NCI-H69 (cell line): ENCODE data around the gene SH2B3.

Experiments used
- DNase-seq: peaks from one replicate; lab custom pipeline; 2025; lab: John Stamatoyannopoulos, UW

SH2B3 gene

DNA sequence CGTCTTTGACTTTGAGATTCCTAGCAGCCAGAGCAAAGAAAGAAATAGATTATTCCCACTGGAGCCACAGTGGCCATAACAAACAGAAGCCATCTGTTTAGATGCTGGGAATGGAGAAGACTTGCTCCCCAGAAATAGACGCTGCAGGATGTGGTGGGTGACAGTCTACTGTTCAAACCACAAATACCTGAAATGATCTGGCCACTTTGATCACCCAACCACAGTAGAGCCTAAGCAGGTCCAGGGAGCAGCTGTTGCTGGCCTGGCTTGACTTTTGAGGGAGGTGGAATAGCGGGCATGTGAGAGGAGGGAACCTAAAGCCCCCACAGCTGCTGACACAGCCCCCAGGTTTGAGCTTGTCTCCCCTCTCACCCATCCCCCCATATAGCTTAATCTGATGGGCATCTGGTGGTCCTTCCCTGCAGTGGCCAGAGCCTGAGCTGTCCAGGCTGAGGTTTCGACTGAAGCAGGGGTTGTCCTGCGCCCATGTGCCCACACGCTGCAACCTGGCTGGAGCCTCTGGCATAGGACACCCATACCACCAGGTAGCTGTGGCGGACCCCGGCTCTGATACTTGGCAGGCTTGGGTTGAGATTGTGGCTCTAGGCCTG is 38.7 kb downstream of the SH2B3 start:
- no peak for DNase-seq

DNA sequence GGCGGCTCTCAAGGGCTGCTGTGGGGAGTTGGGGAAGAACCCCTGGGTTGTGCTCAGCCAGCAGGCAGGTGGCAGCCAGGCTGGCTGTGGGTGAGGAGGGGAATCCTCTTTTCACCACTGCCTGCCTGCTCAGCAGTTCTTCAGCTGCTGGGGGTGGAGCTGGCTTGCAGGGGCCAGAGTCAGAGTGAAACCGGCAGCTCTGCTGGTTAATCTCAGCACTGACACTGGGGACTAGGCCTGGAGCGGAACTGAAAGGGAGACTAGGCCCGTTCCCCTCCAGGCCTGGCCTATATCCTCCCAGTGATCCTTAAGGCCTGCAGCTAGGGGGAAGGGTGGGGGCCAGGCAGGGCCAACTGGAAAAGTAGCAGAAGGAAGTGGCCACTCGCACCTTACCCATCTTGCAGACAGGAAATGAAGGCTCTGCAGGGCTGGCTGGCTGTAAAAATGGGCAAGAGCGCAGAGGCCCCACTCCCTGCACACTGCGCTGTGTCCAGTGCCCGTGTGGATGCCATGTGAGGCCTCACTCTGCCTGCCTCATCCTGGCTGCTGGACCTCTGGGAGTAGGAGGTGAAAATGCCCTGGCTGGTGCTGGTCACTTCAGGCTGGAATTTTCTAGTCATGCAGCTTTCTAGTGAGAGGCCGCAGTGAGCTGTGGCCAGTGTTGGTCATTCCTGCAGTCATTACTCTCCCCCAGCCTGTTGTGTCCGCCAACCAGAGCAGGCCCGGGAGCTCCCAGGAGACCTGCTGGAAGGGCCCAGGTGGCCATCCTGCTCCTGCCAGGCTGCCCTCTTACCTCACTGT is 39.4 kb downstream of the SH2B3 start:
- DNase-seq: no peak

DNA sequence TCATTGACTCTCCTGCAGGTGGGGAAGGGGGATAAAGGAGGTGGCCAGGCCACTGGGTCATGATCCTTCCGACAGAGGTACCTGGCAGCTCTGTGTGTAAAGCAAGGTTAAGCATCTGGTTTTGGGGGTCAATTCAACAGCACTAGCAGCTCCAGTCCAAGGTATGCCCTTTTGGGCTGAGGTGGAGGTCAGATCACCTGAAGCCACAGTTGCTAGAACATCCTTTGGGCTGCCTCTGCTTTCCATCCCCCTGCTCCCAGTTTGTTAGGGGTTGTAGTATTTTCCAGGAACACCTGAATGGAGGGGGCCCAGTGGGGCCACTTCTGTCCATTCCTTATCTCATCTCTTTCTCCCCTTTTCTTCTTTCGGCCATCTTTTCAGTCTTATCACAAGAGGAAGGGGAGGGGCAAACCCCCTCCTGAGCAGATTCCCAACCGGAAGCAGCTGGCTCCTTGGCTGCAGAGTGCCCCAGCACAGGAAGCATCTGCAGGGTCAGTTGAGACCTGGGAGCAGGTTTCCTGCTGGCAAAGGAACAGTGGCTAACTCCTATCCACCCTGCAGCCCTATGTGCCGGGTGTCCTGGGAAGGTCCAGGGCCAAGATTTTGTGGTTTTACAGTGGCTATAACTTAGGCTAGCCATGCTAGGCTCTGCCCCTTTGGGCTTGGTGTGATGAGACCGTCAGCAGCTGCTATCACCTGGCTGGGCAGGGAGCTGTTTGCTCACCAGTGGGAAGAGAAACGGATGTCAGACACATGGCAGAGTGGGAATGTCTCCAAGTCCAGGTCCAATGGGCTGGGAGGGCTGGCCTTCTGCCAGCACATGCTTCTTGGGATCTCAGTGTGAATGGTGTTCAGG is 40.2 kb downstream of the SH2B3 start:
- DNase-seq: peak; percentile 80

DNA sequence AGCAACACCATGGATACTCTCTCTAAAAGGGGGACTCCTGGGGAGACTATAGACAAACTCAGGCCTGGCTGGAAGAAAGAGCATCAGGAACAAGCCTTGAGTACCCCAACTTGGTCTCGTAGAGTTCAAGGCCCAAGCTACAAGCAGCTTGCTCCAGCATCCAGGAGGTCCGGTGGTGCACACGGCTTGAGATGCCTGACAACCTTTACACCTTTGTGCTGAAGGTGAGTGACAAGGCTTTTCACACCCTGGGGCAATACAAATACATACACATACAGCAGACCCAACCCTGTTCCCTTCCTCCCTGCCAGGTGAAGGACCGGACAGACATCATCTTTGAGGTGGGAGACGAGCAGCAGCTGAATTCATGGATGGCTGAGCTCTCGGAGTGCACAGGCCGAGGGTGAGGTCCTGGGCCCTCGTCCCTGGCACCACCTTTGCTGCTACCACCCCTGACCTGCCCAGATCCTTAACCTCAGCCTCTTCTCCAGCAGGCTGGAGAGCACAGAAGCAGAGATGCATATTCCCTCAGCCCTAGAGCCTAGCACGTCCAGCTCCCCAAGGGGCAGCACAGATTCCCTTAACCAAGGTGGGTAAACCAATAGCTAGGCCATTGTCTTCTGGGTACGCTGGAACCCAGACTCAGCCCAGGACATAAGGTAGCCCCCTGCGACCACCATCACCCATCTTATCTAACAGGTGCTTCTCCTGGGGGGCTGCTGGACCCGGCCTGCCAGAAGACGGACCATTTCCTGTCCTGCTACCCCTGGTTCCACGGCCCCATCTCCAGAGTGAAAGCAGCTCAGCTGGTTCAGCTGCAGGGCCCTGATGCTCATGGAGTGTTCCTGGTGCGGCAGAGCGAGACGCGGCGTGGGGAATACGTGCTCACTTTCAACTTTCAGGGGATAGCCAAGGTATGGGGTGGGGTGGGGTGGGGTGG is 41.2 kb downstream of the SH2B3 start:
- no peak for DNase-seq

DNA sequence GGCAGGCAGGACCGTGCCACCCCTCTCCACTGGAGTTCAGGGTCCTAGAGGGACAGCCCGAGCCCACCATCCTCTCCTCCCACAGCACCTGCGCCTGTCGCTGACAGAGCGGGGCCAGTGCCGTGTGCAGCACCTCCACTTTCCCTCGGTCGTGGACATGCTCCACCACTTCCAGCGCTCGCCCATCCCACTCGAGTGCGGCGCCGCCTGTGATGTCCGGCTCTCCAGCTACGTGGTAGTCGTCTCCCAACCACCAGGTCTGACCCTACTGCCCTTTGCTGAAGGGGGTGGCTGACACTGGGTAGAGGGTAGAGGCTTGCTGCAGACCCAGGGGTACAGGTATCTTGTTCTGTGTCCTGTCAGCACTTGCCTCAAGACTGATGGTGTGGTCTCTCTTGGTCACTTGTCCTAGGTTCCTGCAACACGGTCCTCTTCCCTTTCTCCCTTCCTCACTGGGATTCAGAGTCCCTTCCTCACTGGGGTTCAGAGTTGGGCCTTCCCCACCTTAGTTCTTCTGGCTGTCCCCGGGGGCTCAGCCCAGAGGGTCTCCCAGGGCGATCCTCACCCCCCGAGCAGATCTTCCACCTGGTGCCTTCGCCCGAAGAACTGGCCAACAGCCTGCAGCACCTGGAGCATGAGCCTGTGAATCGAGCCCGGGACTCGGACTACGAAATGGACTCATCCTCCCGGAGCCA is 42.0 kb downstream of the SH2B3 start:
- no peak for DNase-seq

DNA sequence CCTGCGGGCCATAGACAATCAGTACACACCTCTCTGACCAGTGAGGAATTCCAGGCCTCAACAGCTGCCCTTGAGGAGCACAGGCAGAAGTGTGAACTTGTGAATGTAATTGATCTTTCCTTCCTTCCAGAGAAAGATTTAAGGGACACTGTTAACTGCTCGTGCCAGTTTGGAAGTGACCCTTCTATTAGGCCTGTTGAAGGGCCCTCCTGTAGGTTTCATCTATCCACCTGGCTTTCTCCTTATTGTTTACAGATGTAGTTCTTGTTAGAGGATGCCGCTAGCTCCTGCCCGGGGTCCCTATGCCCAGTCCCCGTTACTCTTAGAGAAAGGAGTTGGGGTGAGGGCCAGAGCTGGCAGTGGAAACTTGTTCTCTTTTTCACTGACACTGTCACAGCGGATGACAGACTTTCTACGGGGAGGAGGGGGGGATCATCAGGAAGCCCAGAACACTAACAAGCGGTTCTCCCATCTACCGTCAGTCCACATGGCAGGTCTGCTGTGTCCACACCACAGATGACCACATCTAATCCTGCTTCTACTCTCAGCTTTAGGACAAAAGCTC is 42.6 kb downstream of the SH2B3 start:
- DNase-seq: no peak

DNA sequence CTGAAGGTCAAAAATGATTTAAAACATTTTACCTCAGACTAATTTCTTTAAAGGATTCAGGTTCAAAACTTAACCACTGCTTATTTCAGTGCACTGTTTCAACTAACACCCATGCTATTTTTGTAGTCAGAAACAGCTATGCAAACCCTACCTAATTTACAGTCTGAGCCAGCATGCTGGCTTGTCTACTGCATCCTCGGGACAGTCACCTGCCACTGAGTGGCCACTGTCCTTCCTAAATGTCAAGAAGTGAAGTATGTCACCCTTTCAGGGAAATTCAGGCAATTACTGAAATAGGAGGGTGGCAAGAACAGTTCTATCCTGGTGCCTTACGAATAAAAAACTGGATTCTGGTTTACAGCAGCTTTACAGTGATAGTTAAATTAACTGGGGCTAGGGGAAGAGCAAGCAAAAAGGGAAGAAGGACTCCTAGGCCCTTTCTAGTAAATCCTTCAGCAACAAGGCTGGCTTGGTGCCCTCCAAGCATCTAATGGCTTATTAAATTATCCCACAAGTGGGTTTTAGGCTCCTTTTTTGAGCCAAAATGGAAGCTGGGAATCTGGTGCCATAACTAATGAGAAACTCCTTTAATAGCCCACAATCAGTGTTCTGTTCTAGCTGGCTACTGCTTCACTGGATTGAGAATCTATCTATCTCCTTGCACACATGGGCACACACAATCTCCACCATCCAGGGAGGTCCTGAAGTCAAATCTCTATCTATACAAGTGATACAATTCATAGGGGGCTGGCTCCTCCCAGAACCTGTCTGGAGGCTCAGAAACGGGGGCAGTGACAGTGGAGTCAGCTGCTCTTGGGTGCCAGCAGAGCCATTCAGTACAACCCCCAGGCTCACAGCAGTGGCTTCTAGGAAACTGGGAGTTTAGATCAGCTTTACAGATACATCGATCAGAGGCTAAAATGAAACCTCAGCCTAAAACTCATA is 43.4 kb downstream of the SH2B3 start:
- no peak for DNase-seq

DNA sequence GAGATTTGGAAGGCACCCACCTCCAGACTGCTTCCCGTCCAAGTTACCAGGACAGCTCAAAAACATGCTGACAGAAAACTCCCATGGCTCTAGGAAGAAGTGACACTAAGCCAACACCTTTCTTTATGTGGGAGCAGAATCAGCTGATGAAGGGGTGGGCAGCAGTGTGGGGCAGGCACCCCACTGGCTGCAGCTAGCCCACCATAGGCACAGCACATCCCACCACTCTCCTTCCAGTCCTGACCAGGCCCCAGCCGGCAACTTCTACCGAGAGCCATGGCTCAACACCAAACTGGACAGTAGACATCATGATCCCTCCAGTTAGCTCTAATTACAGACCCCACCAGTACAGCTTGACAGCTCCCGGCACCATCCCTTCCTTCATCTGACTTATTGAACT is 45.0 kb downstream of the SH2B3 start:
- DNase-seq: no peak

DNA sequence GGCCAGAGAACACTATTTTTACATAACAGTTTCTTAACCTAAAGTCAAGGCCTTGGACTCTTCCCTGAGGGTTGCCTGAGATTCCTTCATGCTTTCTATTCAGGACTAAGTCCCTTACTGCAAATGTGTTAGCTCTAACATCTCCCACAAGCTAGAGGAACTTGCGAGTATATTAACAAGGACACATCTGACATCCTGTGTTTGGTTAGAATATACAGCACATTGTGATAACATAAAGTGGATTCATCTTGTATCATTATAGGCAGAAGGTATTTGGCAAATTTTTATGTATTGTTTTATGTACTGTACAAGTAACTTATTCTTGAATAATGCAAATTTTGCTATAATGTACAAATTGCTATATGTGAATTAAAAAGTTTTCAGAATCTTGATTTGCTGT is 45.5 kb downstream of the SH2B3 start:
- no peak for DNase-seq

DNA sequence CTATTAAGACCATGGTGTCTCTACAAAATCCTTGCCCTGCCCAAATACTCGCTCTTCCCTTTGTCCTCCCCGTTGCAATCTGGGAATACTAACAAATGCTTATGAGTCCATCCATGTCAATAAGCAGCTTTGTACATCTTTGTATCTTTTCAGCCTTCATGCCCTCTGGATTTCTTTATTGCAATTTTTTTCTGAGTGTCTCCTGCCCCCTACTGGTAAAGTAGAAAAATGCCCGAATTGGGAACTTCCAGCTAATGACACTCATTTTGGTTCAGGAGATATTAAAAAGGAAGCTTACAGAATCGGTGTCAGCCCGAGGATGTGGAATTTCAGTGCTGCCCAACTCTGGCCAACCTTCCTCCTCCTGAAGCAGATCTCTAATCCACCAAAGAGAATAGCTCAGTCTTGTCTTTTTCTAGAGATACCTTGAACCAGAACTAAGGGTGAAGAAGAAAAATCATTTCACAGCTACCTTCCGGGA is 46.0 kb downstream of the SH2B3 start:
- DNase-seq: peak; percentile 60

DNA sequence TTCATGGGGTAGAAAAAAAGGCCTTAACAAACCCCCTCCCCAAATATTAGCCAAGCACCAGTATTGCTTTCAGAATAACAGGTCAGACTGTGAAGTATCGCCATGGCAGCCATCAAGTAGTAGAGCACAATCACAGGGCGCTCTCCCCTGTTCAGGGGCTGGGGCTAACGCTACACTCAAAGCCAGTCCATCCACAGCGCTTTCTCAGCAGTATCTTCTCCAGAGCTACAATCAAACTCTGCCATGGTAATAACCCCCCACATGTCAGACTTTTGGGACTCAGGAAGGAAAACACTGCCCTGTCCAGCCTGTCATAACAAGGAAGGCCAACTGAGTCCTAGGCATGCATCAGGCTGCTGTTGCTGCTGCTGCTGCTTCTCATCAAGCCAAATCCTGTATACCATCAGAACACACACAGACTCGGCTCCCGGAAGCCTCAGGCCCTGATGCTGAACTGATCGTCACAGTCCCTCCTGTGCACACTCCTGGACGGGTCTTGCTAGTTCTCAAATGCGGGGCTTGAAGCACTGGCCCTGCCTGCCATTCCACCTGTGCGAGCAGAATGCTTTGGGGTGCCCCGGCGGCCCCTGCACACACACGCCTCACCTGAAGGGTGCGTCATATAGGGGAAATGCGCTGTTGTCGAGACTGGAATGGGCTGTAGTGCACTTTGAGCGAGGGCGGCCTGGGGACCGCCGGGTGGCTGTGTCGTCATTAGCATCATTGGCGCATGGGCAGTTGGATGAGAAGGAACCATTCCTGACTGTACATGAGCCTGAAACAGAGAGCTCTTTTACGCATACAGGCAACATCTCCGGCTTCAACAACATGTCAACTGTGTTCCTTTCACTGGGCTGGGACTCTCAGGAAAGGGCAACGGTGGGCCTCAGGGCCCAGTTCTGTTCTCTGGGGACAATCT is 47.6 kb downstream of the SH2B3 start:
- DNase-seq: no peak

DNA sequence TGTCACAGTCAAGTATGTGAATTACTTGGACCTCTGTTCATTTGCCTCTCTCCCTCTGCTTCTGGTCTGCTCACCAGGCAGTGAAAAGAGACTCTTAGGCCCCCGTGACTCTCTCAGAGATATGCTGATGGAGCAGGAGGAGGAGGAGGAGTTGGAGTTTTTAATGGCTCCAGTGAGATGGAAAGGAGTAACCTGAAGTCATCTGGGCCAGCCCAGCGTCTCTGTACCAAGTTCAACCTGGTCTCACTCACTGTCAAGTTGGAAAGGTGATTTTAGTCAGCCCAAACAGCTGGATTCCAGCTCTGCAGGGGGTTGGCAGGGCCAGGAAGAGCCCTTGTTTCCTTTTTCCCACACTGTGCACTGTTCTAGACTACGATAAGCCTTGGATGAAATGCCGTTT is 48.6 kb downstream of the SH2B3 start:
- no peak for DNase-seq

DNA sequence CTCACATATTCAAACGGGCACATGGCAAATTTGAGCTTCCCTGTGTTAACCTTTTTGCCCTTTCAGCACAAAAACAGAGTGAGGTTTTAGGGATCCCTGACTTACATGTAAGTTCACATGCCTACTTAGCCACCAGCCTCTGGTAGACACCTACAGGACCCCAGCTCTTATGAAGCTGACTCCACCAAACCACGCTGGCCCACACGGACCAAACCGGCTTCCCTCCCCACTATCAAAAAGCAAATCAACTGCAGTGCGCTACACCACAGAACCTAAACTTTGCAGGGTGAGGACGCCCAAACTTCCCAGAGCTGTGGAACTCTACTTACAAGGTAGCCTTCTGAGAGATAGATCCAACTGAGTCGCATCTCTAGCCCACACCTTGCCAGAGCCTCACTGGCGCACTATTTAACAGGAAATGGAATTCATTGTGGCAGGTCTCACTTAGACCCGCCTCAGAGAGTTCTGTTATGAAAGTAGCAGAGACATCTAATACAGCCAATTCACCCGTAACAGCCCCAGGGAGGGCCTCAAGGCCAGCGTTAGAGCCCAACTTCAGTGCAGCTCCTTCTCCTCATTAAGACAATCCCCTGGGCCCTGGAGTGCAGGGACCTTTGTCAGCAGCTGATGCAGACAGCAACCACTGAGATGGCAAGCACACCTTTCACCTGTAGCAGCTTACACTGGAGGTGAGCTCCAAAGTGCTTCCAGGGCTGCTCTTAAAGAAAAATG is 49.2 kb downstream of the SH2B3 start:
- no peak for DNase-seq

DNA sequence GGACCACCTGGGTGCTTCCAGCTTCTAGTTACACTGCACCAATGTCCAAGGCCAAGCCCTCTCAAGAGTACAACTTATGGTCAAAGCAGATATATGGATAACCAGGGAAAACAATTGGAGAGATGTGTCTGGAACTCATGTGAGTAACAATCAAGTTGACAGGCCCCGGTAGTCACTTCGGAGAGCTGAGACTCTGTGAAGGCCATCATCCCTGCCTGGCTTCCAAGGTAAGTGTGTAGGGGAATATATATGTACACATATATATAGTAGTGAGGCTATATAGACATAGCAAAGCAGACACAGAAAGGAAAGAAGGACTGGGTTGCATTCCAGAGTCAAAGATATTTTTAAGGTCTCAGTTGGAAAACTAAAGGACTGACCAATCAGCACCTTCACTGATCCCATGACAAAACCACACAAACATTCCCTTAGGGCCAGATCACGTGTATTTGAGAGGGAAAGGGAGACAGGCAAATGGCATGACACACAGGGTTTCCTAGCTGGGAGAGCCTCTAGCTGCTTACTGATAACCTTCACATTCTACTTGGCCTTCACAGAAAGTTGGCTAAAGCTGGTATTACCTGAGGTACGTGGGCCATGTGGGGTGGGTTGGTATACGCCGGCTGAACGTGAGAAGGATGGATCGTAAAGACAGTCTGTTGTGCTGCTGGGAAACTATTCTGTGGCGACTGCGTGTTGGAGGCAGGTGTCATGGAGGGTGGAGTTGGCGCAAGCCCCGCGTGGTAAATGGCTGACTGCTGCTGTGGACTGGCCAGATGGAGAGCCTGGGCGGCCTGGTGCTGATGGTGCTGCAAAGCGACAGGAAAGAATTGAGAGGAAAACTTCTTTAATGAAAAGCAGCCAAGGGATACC is 50.0 kb downstream of the SH2B3 start:
- DNase-seq: no peak

DNA sequence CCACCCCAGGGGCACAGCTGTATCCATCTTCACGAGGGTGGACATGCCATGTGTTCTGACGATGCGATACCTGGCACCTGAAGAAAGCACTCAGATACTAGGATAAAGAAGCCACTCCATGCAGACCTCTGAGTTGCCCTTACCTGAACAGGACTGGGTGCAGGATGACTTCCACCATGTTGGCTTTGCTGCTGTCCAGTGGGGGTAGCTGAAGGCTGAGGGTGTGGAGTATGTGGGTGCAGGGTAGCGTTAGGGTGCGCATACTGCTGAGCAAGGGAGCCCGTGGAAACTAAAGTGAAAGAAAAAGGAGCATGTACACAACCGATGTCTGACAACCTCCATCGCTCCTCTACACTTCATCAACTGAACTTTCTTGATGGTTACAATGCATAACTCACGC is 51.3 kb downstream of the SH2B3 start:
- DNase-seq: no peak

DNA sequence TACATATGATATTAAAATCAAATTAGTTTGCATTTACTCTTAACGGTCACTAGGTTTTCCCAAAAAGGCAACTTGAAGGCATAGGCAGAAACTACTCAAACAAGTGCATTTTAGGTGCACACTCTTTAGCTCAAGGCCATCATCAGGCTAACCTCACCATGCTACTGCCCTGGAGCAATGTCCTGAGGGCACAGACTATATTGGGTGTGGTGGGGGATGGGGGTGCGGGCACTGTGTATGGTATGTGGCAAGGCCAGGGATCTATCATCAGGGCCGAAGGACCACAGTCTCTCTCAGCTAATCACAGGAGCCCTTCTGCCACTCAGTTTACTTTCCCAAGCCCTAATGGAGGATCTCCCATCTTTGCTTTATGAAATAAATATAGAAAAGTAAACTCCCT is 51.9 kb downstream of the SH2B3 start:
- no peak for DNase-seq
